Renal cortical epithelial cell (primary cell): ENCODE data around the gene KRR1. TPM values are rescaled to one million over a fixed set of nuclear protein-coding genes. Genes with fewer than 3 reads are reported as not detected.

Experiments
- total RNA-seq: library from RNA; depleted of rRNA; stranded (reverse); fragments of >200 nt; gene quantifications from 2 replicates; pipeline ENCODE4 v1.2.3, GENCODE V29; 2014

Gene KRR1
- total RNA-seq, 1 donor from 2014 or later, result 87.5 TPM

Other genes starting within 250 kb of the KRR1 start
- gene CAPS2, start 181.3 kb downstream of the KRR1 start, total RNA-seq, result 0.87 and 11.6 TPM in 2 replicates
- not detected in 2 replicates for gene GLIPR1L1, start 176.9 kb downstream of the KRR1 start, total RNA-seq
- gene GLIPR1L2, start 120.5 kb downstream of the KRR1 start, total RNA-seq, result 0.17 and 0.65 TPM in 2 replicates
- 34.4 and 45.3 TPM in 2 replicates for gene GLIPR1, start 30.9 kb downstream of the KRR1 start, total RNA-seq